SU-DHL-6 (cell line): ENCODE data around the gene ANTXR2.

Experiments
- EZH2phosphoT487 ChIP-seq: fragments of 200-600 bp; sonication (generic), shearing (Covaris generic); conservative IDR thresholded peaks from 2 replicates; pipeline ENCODE4 v1.6.1; 2018; ENCODE audit warnings: mild to moderate bottlenecking, antibody characterized with exemption, low read length, moderate library complexity, mixed read lengths
- TF ChIP-seq, protein P1 (sequence below): fragments of 200-600 bp; sonication (generic); IDR thresholded peaks from one replicate; pipeline ENCODE4 v1.5.1; 2017; ENCODE audit warnings: antibody characterized with exemption, mild to moderate bottlenecking, low read length, moderate library complexity; ENCODE audit not compliant: insufficient read depth, poor library complexity, severe bottlenecking

DNA sequence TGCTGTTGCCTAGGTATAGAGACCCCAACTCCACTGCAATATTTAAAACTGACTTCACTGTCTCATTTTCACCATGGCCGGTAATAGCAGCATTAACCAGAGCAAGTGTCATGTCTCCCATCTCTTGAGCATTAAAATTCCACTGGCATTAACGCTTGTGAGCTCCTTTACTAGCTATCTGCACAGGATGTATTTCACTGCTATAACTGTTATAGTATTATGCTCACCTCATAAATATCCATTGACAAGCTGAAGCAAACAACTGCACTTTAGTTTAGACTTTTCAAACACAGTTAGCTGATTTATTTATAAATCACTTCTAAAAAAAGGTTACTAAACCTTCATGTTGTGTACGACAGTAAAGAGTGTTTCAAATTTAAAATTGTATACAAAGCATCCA is 157.8 kb downstream of the ANTXR2 start:
- TF ChIP-seq, protein P1, sequence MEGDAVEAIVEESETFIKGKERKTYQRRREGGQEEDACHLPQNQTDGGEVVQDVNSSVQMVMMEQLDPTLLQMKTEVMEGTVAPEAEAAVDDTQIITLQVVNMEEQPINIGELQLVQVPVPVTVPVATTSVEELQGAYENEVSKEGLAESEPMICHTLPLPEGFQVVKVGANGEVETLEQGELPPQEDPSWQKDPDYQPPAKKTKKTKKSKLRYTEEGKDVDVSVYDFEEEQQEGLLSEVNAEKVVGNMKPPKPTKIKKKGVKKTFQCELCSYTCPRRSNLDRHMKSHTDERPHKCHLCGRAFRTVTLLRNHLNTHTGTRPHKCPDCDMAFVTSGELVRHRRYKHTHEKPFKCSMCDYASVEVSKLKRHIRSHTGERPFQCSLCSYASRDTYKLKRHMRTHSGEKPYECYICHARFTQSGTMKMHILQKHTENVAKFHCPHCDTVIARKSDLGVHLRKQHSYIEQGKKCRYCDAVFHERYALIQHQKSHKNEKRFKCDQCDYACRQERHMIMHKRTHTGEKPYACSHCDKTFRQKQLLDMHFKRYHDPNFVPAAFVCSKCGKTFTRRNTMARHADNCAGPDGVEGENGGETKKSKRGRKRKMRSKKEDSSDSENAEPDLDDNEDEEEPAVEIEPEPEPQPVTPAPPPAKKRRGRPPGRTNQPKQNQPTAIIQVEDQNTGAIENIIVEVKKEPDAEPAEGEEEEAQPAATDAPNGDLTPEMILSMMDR: no peak
- no peak for TF ChIP-seq EZH2phosphoT487
